GM12878 (cell line): ENCODE results near the gene C17orf114.

Source experiments
- HDGF ChIP-seq: fragments of 450-650 bp; IDR thresholded peaks from 2 replicates; pipeline ENCODE4 v1.6.1; 2016; ENCODE audit warnings: antibody characterized with exemption
- JUND ChIP-seq: IDR thresholded peaks from 2 replicates; pipeline ENCODE4 v1.6.1; 2012; ENCODE audit warnings: low read depth, mild to moderate bottlenecking, low read length, improper control_type of control experiment, moderate library complexity
- POLR2A ChIP-seq: IDR thresholded peaks from 2 replicates; pipeline ENCODE4 v1.6.1; 2011; ENCODE audit warnings: low read depth, mild to moderate bottlenecking, low read length
- POLR2AphosphoS5 ChIP-seq: IDR thresholded peaks from 2 replicates; pipeline ENCODE4 v1.6.1; 2011; ENCODE audit warnings: mild to moderate bottlenecking, low read length, inconsistent platforms
- SMC3 ChIP-seq: IDR thresholded peaks from 2 replicates; pipeline ENCODE4 v1.6.1; 2011; ENCODE audit warnings: low read length, improper control_type of control experiment, borderline replicate concordance
- TF ChIP-seq, protein P1 (sequence below): fragments of 450-650 bp; IDR thresholded peaks from 2 replicates; pipeline ENCODE4 v1.6.1; 2018; ENCODE audit warnings: mild to moderate bottlenecking, low read depth, moderate library complexity; ENCODE audit not compliant: partially characterized antibody
- TF ChIP-seq, protein P2 (sequence below): IDR thresholded peaks from 2 replicates; pipeline ENCODE4 v1.6.1; 2012; ENCODE audit warnings: low read depth, low read length, improper control_type of control experiment
- TF ChIP-seq, protein P3 (sequence below): IDR thresholded peaks from 2 replicates; pipeline ENCODE4 v1.6.1; 2011; ENCODE audit warnings: low read depth, mild to moderate bottlenecking, low read length, moderate library complexity, borderline replicate concordance; ENCODE audit errors: extremely low read depth
- TF ChIP-seq, protein P4 (sequence below), 3 experiments: IDR thresholded peaks in 2 of 3; conservative IDR thresholded peaks in 1 of 3; 2 replicates each; pipeline ENCODE4 v1.5.1; 2011; ENCODE audit warnings: low read depth in 3 of 3, low read length in 3 of 3, mild to moderate bottlenecking in 3 of 3, control low read depth in 2 of 3, moderate library complexity in 2 of 3, inconsistent platforms in 1 of 3, mixed read lengths in 1 of 3; ENCODE audit not compliant: control insufficient read depth in 2 of 3, insufficient read depth in 1 of 3; ENCODE audit errors: extremely low read depth in 1 of 3
- TF ChIP-seq, protein P5 (sequence below): IDR thresholded peaks from 2 replicates; pipeline ENCODE4 v1.6.1; 2012; ENCODE audit warnings: low read depth, low read length, improper control_type of control experiment

DNA sequence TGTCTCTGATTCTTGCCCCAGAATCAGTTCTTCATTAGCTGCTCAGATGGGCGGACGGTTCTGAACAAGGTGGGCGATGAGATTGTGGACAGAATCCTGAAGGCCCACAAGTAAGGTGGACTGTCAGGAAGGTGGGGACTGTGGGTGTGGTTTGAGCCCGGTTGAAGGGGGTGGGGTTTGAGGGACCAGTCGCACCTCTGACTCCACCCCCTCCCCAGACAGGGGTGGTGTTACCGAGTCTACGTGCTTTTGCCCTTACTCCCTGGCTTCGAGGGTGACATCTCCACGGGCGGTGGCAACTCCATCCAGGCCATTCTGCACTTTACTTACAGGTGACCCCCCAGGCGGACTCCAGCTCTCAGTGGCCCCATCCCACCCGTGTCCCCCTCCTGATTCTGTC, 16.1 kb upstream of the C17orf114 start:
- TF ChIP-seq HDGF (no peak), JUND (no peak), POLR2A (no peak), POLR2AphosphoS5 (no peak), SMC3 (no peak)
- TF ChIP-seq, protein P1, sequence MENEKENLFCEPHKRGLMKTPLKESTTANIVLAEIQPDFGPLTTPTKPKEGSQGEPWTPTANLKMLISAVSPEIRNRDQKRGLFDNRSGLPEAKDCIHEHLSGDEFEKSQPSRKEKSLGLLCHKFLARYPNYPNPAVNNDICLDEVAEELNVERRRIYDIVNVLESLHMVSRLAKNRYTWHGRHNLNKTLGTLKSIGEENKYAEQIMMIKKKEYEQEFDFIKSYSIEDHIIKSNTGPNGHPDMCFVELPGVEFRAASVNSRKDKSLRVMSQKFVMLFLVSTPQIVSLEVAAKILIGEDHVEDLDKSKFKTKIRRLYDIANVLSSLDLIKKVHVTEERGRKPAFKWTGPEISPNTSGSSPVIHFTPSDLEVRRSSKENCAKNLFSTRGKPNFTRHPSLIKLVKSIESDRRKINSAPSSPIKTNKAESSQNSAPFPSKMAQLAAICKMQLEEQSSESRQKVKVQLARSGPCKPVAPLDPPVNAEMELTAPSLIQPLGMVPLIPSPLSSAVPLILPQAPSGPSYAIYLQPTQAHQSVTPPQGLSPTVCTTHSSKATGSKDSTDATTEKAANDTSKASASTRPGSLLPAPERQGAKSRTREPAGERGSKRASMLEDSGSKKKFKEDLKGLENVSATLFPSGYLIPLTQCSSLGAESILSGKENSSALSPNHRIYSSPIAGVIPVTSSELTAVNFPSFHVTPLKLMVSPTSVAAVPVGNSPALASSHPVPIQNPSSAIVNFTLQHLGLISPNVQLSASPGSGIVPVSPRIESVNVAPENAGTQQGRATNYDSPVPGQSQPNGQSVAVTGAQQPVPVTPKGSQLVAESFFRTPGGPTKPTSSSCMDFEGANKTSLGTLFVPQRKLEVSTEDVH, result no peak
- TF ChIP-seq, protein P2, sequence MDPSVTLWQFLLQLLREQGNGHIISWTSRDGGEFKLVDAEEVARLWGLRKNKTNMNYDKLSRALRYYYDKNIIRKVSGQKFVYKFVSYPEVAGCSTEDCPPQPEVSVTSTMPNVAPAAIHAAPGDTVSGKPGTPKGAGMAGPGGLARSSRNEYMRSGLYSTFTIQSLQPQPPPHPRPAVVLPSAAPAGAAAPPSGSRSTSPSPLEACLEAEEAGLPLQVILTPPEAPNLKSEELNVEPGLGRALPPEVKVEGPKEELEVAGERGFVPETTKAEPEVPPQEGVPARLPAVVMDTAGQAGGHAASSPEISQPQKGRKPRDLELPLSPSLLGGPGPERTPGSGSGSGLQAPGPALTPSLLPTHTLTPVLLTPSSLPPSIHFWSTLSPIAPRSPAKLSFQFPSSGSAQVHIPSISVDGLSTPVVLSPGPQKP, result no peak
- TF ChIP-seq, protein P3, sequence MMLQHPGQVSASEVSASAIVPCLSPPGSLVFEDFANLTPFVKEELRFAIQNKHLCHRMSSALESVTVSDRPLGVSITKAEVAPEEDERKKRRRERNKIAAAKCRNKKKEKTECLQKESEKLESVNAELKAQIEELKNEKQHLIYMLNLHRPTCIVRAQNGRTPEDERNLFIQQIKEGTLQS, result no peak
- TF ChIP-seq, protein P4, sequence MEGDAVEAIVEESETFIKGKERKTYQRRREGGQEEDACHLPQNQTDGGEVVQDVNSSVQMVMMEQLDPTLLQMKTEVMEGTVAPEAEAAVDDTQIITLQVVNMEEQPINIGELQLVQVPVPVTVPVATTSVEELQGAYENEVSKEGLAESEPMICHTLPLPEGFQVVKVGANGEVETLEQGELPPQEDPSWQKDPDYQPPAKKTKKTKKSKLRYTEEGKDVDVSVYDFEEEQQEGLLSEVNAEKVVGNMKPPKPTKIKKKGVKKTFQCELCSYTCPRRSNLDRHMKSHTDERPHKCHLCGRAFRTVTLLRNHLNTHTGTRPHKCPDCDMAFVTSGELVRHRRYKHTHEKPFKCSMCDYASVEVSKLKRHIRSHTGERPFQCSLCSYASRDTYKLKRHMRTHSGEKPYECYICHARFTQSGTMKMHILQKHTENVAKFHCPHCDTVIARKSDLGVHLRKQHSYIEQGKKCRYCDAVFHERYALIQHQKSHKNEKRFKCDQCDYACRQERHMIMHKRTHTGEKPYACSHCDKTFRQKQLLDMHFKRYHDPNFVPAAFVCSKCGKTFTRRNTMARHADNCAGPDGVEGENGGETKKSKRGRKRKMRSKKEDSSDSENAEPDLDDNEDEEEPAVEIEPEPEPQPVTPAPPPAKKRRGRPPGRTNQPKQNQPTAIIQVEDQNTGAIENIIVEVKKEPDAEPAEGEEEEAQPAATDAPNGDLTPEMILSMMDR (IDR thresholded peaks at IDR 0.05 in 2 of 3, conservative IDR thresholded peaks at IDR 0.05 in 1 of 3; ENCODE audit: control insufficient read depth in 2 of 3, extremely low read depth in 1 of 3, insufficient read depth in 1 of 3, low read depth in 3 of 3, low read length in 3 of 3), result no peak
- TF ChIP-seq, protein P5, sequence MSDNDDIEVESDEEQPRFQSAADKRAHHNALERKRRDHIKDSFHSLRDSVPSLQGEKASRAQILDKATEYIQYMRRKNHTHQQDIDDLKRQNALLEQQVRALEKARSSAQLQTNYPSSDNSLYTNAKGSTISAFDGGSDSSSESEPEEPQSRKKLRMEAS, result no peak
